Measurements from ENCODE around the gene MAMSTR. TPM values are rescaled to one million over a fixed set of nuclear protein-coding genes. Genes with fewer than 3 reads are reported as not detected.

MAMSTR gene
- total and polyA plus RNA-seq, 9 of the 15 experiments (the other 6 are each of a cell fraction or from before 2014, with no cell fraction given): 0.08 to 1.00 (median 0.40) TPM; not detected in 1

DNA sequence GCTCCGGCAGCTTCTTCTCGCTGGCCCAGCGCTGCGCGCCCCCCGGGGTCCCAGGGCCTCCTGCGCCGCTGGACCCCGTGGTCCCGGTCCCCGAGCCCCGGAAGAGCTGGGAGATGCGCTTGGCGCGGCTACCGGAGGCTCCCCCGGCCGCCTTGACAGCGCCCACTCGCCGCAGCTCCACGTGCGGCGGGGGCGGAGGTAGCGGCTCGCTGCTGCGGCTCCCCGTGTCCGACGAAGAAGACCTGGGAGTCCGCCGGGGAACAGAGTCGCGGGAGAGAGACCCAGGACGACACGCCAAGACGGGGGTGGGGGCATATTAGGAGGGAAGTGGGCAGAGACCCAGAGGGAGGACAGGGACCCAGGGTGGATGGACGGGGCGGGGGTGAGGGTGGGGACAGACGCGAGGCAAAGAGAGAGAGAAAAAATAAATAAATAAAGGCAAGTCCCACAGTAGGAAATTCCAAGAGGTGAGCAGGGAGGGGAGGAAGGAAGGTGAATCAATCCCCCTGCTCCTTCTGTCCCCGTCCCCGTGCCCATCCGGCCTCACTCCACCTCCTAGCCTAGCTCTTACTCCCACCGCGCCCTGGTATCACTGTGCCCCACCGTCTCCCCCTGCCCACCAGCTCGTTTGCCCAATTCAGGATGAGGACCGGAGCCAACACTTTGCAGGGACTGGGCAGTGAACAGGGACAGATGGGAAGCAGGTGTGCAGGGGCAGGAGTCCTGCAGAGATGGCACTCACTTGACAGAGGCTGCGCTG lies 20.1 kb upstream of the MAMSTR start (continued):
- 0 out of 2 replicates have a peak, but pooled peaks have one; percentile 6 for TF ChIP-seq MYC (IDR thresholded peaks at IDR 0.05; ENCODE audit: low read depth, low read length)
- TF ChIP-seq MYC (CRISPR knock-in tag; IDR thresholded peaks at IDR 0.05; ENCODE audit: borderline replicate concordance, low read depth): no peak
- TF ChIP-seq, protein P1, sequence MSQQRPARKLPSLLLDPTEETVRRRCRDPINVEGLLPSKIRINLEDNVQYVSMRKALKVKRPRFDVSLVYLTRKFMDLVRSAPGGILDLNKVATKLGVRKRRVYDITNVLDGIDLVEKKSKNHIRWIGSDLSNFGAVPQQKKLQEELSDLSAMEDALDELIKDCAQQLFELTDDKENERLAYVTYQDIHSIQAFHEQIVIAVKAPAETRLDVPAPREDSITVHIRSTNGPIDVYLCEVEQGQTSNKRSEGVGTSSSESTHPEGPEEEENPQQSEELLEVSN (IDR thresholded peaks at IDR 0.05; ENCODE audit: borderline replicate concordance in 1 of 2, extremely low read depth in 1 of 2, insufficient read depth in 1 of 2, insufficient read length in 1 of 2, low read depth in 1 of 2, low read length in 1 of 2, poor library complexity in 1 of 2, severe bottlenecking in 1 of 2): peak in 1 of 2 experiments; percentile 58
- TF ChIP-seq TEAD1 (CRISPR knock-in tag; IDR thresholded peaks at IDR 0.05): peak in 1 of 2 experiments; percentile 3; a peak in 1 of 4 replicates
- TF ChIP-seq RBFOX2 (IDR thresholded peaks at IDR 0.05; ENCODE audit: low read depth, low read length): peak; percentile 55
- TF ChIP-seq, protein P2, sequence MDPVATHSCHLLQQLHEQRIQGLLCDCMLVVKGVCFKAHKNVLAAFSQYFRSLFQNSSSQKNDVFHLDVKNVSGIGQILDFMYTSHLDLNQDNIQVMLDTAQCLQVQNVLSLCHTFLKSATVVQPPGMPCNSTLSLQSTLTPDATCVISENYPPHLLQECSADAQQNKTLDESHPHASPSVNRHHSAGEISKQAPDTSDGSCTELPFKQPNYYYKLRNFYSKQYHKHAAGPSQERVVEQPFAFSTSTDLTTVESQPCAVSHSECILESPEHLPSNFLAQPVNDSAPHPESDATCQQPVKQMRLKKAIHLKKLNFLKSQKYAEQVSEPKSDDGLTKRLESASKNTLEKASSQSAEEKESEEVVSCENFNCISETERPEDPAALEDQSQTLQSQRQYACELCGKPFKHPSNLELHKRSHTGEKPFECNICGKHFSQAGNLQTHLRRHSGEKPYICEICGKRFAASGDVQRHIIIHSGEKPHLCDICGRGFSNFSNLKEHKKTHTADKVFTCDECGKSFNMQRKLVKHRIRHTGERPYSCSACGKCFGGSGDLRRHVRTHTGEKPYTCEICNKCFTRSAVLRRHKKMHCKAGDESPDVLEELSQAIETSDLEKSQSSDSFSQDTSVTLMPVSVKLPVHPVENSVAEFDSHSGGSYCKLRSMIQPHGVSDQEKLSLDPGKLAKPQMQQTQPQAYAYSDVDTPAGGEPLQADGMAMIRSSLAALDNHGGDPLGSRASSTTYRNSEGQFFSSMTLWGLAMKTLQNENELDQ (CRISPR knock-in tag; IDR thresholded peaks at IDR 0.05; ENCODE audit: borderline replicate concordance): no peak
- TF ChIP-seq NCOA6 (IDR thresholded peaks at IDR 0.05): no peak
- TF ChIP-seq SAFB (IDR thresholded peaks at IDR 0.05; ENCODE audit: borderline replicate concordance, low read depth, low read length): no peak
- TF ChIP-seq, protein P3, sequence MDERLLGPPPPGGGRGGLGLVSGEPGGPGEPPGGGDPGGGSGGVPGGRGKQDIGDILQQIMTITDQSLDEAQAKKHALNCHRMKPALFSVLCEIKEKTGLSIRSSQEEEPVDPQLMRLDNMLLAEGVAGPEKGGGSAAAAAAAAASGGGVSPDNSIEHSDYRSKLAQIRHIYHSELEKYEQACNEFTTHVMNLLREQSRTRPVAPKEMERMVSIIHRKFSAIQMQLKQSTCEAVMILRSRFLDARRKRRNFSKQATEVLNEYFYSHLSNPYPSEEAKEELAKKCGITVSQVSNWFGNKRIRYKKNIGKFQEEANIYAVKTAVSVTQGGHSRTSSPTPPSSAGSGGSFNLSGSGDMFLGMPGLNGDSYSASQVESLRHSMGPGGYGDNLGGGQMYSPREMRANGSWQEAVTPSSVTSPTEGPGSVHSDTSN (CRISPR knock-in tag; IDR thresholded peaks at IDR 0.05; ENCODE audit: low read depth): no peak
- TF ChIP-seq, protein P3 (tag; conservative IDR thresholded peaks at IDR 0.05; ENCODE audit: low read depth): no peak
- TF ChIP-seq, protein P4, sequence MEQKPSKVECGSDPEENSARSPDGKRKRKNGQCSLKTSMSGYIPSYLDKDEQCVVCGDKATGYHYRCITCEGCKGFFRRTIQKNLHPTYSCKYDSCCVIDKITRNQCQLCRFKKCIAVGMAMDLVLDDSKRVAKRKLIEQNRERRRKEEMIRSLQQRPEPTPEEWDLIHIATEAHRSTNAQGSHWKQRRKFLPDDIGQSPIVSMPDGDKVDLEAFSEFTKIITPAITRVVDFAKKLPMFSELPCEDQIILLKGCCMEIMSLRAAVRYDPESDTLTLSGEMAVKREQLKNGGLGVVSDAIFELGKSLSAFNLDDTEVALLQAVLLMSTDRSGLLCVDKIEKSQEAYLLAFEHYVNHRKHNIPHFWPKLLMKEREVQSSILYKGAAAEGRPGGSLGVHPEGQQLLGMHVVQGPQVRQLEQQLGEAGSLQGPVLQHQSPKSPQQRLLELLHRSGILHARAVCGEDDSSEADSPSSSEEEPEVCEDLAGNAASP (IDR thresholded peaks at IDR 0.05): no peak
- TF ChIP-seq ZBTB7A (IDR thresholded peaks at IDR 0.05; ENCODE audit: borderline replicate concordance, control insufficient read depth, low read depth, low read length): peak; percentile 3; the same call in 1 of the 2 replicates
- TF ChIP-seq ETS2 (tag; IDR thresholded peaks at IDR 0.05; ENCODE audit: borderline replicate concordance, poor library complexity, severe bottlenecking): no peak
- TF ChIP-seq NRF1 (conservative IDR thresholded peaks at IDR 0.05 in 1 of 2, IDR thresholded peaks at IDR 0.05 in 1 of 2): no peak
- no peak for TF ChIP-seq CHD1 (IDR thresholded peaks at IDR 0.05; ENCODE audit: low read length)
- peak; percentile 85; the same call in 1 of the 2 replicates for TF ChIP-seq L3MBTL2 (IDR thresholded peaks at IDR 0.05)
- TF ChIP-seq, protein P5, sequence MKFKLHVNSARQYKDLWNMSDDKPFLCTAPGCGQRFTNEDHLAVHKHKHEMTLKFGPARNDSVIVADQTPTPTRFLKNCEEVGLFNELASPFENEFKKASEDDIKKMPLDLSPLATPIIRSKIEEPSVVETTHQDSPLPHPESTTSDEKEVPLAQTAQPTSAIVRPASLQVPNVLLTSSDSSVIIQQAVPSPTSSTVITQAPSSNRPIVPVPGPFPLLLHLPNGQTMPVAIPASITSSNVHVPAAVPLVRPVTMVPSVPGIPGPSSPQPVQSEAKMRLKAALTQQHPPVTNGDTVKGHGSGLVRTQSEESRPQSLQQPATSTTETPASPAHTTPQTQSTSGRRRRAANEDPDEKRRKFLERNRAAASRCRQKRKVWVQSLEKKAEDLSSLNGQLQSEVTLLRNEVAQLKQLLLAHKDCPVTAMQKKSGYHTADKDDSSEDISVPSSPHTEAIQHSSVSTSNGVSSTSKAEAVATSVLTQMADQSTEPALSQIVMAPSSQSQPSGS (CRISPR knock-in tag; IDR thresholded peaks at IDR 0.05): no peak

All from K562 (cell line).